Measurements from ENCODE around the gene CUTC.

The CUTC gene

DNA sequence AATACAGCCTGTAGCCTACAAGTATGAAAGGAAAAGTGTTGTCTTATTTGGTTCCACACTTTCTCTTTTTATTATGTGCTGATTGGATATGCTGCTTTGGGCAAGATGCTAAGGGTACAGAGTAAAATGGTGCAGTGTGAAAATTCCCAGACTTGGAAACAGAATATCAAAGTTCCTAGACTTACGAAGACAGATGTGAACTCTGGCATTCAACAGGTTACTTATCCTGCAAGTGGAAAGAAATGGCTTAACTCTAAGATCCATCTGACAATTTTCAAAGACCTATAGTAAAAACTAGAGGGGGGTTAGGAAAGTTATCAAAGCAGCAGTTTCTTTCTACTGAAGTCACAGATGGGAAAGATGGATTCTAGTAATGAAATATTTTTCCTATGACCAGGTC, 24.1 kb downstream of the CUTC start:
- no peak for DNase-seq
- H2AFZ ChIP-seq (ENCODE audit: low read length) = no peak overlapping the region
- no peaks in the 10 kb centered on the region for H3K27me3 ChIP-seq (replicated peaks; ENCODE audit: insufficient read depth, low read length)
- H3K79me2 ChIP-seq (ENCODE audit: low read length) = no peaks in the 10 kb centered on the region
- TF ChIP-seq, protein P1, sequence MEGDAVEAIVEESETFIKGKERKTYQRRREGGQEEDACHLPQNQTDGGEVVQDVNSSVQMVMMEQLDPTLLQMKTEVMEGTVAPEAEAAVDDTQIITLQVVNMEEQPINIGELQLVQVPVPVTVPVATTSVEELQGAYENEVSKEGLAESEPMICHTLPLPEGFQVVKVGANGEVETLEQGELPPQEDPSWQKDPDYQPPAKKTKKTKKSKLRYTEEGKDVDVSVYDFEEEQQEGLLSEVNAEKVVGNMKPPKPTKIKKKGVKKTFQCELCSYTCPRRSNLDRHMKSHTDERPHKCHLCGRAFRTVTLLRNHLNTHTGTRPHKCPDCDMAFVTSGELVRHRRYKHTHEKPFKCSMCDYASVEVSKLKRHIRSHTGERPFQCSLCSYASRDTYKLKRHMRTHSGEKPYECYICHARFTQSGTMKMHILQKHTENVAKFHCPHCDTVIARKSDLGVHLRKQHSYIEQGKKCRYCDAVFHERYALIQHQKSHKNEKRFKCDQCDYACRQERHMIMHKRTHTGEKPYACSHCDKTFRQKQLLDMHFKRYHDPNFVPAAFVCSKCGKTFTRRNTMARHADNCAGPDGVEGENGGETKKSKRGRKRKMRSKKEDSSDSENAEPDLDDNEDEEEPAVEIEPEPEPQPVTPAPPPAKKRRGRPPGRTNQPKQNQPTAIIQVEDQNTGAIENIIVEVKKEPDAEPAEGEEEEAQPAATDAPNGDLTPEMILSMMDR (IDR thresholded peaks at IDR 0.05; ENCODE audit: low read length) = no peak
- TF ChIP-seq EZH2 (optimal IDR thresholded peaks at IDR 0.05; ENCODE audit: low read depth, low read length) = no peak
- no peak for TF ChIP-seq EZH2phosphoT487 (IDR thresholded peaks at IDR 0.05; ENCODE audit: low read length)
- H4K20me1 ChIP-seq (ENCODE audit: insufficient read depth, low read length) = no peaks in the 10 kb centered on the region
- H3K4me3 ChIP-seq (ENCODE audit: low read length) = no peak overlapping the region
- H3F3A ChIP-seq (ENCODE audit: insufficient read depth, low read length) = no peaks in the 10 kb centered on the region
- no peak overlapping the region for H3K9ac ChIP-seq (ENCODE audit: low read length)
- H3K4me2 ChIP-seq (ENCODE audit: low read depth, low read length) = no peak overlapping the region
- H3K9me2 ChIP-seq (replicated peaks; ENCODE audit: insufficient read depth, low read length) = no peaks in the 10 kb centered on the region
- no peak overlapping the region for H3K27ac ChIP-seq (ENCODE audit: low read length)
- no peaks in the 10 kb centered on the region for H3K9me3 ChIP-seq (replicated peaks; ENCODE audit: insufficient read depth, low read length)
- no peaks in the 10 kb centered on the region for H3K4me1 ChIP-seq (ENCODE audit: low read length)
- peaks cover 6% of the 10 kb centered on the region; the same call in 1 of the 2 replicates for H3K36me3 ChIP-seq (replicated peaks; ENCODE audit: insufficient read depth, low read length)

DNA sequence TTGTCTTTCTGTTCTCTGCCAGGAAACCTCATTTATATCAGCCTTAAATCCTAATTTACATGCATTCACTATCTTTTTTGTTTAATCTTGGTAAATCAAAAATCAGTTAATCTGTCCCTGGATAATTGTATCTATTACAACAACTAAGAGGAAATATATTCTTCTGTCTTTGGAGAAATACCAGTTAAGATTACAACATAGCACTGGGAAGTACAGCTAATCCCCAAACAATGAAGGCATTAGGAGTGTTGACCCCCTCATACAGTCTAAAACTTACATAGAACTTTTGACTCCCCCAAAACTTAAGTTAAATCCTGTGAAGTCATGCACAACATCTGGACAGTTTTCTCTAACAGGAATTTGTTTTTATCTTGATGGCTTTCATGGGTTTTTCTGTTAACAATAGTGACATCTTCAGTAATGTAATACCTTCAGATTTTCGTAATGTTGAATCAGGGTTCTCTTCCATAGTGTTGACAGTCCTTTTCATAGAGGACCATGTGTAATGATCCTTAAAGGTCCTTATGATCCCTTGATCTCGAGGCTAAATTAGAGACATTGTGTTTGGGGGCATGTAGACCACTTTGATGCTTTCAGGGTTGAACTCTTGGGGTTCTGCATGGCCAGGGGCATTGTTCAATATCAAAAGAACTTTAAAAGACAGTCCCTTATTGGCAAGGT, 26.3 kb downstream of the CUTC start:
- no peak overlapping the region for H3K9ac ChIP-seq (ENCODE audit: low read length)
- H3K9me3 ChIP-seq (replicated peaks; ENCODE audit: insufficient read depth, low read length) = no peaks in the 10 kb centered on the region
- no peak overlapping the region for H2AFZ ChIP-seq (ENCODE audit: low read length)
- no peaks in the 10 kb centered on the region for H3K27me3 ChIP-seq (replicated peaks; ENCODE audit: insufficient read depth, low read length)
- no peaks in the 10 kb centered on the region for H3F3A ChIP-seq (ENCODE audit: insufficient read depth, low read length)
- DNase-seq = no peak
- TF ChIP-seq EZH2phosphoT487 (IDR thresholded peaks at IDR 0.05; ENCODE audit: low read length) (no peak), EZH2 (optimal IDR thresholded peaks at IDR 0.05; ENCODE audit: low read depth, low read length) (no peak)
- TF ChIP-seq, protein P1 (IDR thresholded peaks at IDR 0.05; ENCODE audit: low read length) = no peak
- no peaks in the 10 kb centered on the region for H4K20me1 ChIP-seq (ENCODE audit: insufficient read depth, low read length)
- H3K4me1 ChIP-seq (ENCODE audit: low read length) = no peaks in the 10 kb centered on the region
- H3K4me2 ChIP-seq (ENCODE audit: low read depth, low read length) = no peak overlapping the region
- H3K9me2 ChIP-seq (replicated peaks; ENCODE audit: insufficient read depth, low read length) = no peaks in the 10 kb centered on the region
- no peak overlapping the region for H3K27ac ChIP-seq (ENCODE audit: low read length)
- no peak overlapping the region for H3K4me3 ChIP-seq (ENCODE audit: low read length)
- no peaks in the 10 kb centered on the region for H3K79me2 ChIP-seq (ENCODE audit: low read length)
- 0 out of 2 replicates have a peak, but pooled peaks cover 6% of the 10 kb centered on the region for H3K36me3 ChIP-seq (replicated peaks; ENCODE audit: insufficient read depth, low read length)

DNA sequence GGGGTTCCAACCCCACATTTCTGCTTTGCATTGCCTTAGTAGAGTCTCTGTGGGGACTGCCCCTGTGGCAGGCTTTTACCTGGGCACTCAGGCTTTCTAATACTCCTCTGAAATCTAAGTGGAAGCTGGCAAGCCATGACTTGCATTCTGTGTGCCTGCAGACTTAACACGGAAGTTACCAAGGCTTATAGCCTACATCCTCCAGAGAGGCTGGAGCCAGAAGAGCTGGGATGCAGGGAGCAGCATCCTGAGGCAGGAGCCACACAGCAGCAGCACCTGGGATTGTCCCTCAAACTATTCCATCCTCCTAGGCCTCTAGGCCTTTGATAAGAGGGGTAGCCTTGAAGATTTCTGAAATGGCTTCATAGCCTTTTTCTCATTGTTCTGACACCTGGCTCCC, 28.3 kb downstream of the CUTC start:
- Histone ChIP-seq H3K9me2 (replicated peaks; ENCODE audit: insufficient read depth, low read length) (no peaks in the 10 kb centered on the region), H3K79me2 (ENCODE audit: low read length) (no peaks in the 10 kb centered on the region), H3F3A (ENCODE audit: insufficient read depth, low read length) (no peaks in the 10 kb centered on the region), H2AFZ (ENCODE audit: low read length) (no peak overlapping the region), H4K20me1 (ENCODE audit: insufficient read depth, low read length) (no peaks in the 10 kb centered on the region), H3K4me1 (ENCODE audit: low read length) (no peaks in the 10 kb centered on the region), H3K9me3 (replicated peaks; ENCODE audit: insufficient read depth, low read length) (no peaks in the 10 kb centered on the region), H3K4me3 (ENCODE audit: low read length) (no peak overlapping the region), H3K27ac (ENCODE audit: low read length) (no peak overlapping the region), H3K36me3 (replicated peaks; ENCODE audit: insufficient read depth, low read length) (no peaks in the 10 kb centered on the region), H3K9ac (ENCODE audit: low read length) (no peak overlapping the region), H3K27me3 (replicated peaks; ENCODE audit: insufficient read depth, low read length) (no peaks in the 10 kb centered on the region), H3K4me2 (ENCODE audit: low read depth, low read length) (no peak overlapping the region)
- no peak for DNase-seq
- TF ChIP-seq EZH2phosphoT487 (IDR thresholded peaks at IDR 0.05; ENCODE audit: low read length) = no peak
- TF ChIP-seq EZH2 (optimal IDR thresholded peaks at IDR 0.05; ENCODE audit: low read depth, low read length) = no peak
- TF ChIP-seq, protein P1 (IDR thresholded peaks at IDR 0.05; ENCODE audit: low read length) = no peak

Data from MM.1S (cell line).